CD14-positive monocyte (primary cell): ENCODE measurements around the gene CNOT1. TPM values are rescaled to one million over a fixed set of nuclear protein-coding genes. Genes with fewer than 3 reads are reported as not detected.

ENCODE experiments used
- DNase-seq, 3 donors: peaks; one replicate each; pipeline ENCODE4 v3.0.0-alpha.2; 2011 to 2022
- H2AFZ ChIP-seq: 2 replicates; pipeline ENCODE4 v1.6.0; 2012; ENCODE audit warnings: mild to moderate bottlenecking, low read depth, low read length, inconsistent platforms; ENCODE audit not compliant: insufficient read depth, poor library complexity, severe bottlenecking
- H3K27ac ChIP-seq, 2 donors: 1 replicate in 1 of 2; 2 replicates in 1 of 2; pipeline ENCODE4 v1.5.1; 2012 to 2013; ENCODE audit warnings: low read length in 2 of 2, control low read depth in 1 of 2, inconsistent platforms in 1 of 2, low read depth in 1 of 2, mild to moderate bottlenecking in 1 of 2
- H3K27me3 ChIP-seq, 2 donors: one replicate each; pipeline versions ENCODE4 v1.6.0 to v1.6.1; 2011 to 2013; ENCODE audit warnings: low read length in 2 of 2; ENCODE audit not compliant: control insufficient read depth in 2 of 2, insufficient read depth in 2 of 2
- H3K36me3 ChIP-seq, 2 donors: replicated peaks in 1 of 2; 1 replicate in 1 of 2; 2 replicates in 1 of 2; pipeline versions ENCODE4 v1.5.1 to v1.6.1; 2012 to 2013; ENCODE audit warnings: low read length in 2 of 2, control low read depth in 1 of 2, inconsistent platforms in 1 of 2, mild to moderate bottlenecking in 1 of 2; ENCODE audit not compliant: insufficient read depth in 2 of 2, control insufficient read depth in 1 of 2
- H3K4me1 ChIP-seq, 2 donors: 1 replicate in 1 of 2; 2 replicates in 1 of 2; pipeline versions ENCODE4 v1.5.1 to v1.6.1; 2012 to 2013; ENCODE audit warnings: low read length in 2 of 2, control low read depth in 1 of 2, inconsistent platforms in 1 of 2, mild to moderate bottlenecking in 1 of 2, moderate library complexity in 1 of 2; ENCODE audit not compliant: insufficient read depth in 2 of 2, control insufficient read depth in 1 of 2
- H3K4me2 ChIP-seq: replicated peaks from 2 replicates; pipeline ENCODE3; 2012; ENCODE audit warnings: low read length, moderate library complexity, mild to moderate bottlenecking; ENCODE audit not compliant: poor library complexity, severe bottlenecking; ENCODE audit errors: extremely low read depth
- H3K4me3 ChIP-seq, 3 experiments: fragments of 200-600 bp in 1 of 3; sonication (generic) in 1 of 3; replicated peaks in 1 of 3; 1 replicate in 2 of 3; 2 replicates in 1 of 3; pipeline ENCODE4 v1.5.1; 2011 to 2013; ENCODE audit warnings: low read length in 3 of 3, mild to moderate bottlenecking in 3 of 3, control low read depth in 2 of 3, low read depth in 2 of 3, inconsistent platforms in 1 of 3, moderate library complexity in 1 of 3
- H3K79me2 ChIP-seq: 2 replicates; pipeline ENCODE4 v1.6.0; 2012; ENCODE audit warnings: mild to moderate bottlenecking, control low read depth, inconsistent platforms, low read length, moderate library complexity; ENCODE audit not compliant: insufficient read depth
- H3K9ac ChIP-seq: 2 replicates; pipeline ENCODE4 v1.6.0; 2017; ENCODE audit warnings: low read length, mild to moderate bottlenecking; ENCODE audit not compliant: insufficient read depth, poor library complexity, severe bottlenecking
- H3K9me3 ChIP-seq, 2 donors: replicated peaks in 1 of 2; 1 replicate in 1 of 2; 2 replicates in 1 of 2; pipeline versions ENCODE4 v1.5.1 to v1.6.1; 2012 to 2013; ENCODE audit warnings: low read length in 2 of 2, control low read depth in 1 of 2; ENCODE audit not compliant: control insufficient read depth in 1 of 2, insufficient read depth in 1 of 2
- H4K20me1 ChIP-seq: 2 replicates; pipeline ENCODE4 v1.6.0; 2012; ENCODE audit warnings: mild to moderate bottlenecking, low read length, control low read depth, moderate library complexity; ENCODE audit not compliant: insufficient read depth
- H3K27ac Mint-ChIP-seq, 7 donors: one replicate each; pipeline ENCODE4 v1.8.0; 2020; ENCODE audit warnings: mild to moderate bottlenecking in 7 of 7, mixed read lengths in 7 of 7, moderate library complexity in 6 of 7, inconsistent platforms in 2 of 7
- H3K27me3 Mint-ChIP-seq, 3 donors: one replicate each; pipeline ENCODE4 v1.8.0; 2021 to 2022; ENCODE audit warnings: low read depth in 3 of 3, mild to moderate bottlenecking in 3 of 3, mixed read lengths in 3 of 3, moderate library complexity in 3 of 3, inconsistent platforms in 1 of 3
- H3K36me3 Mint-ChIP-seq, 2 donors: one replicate each; pipeline ENCODE4 v1.8.0; 2020; ENCODE audit warnings: mixed read lengths in 2 of 2, inconsistent platforms in 1 of 2, mild to moderate bottlenecking in 1 of 2
- H3K4me1 Mint-ChIP-seq: one replicate; pipeline ENCODE4 v1.8.0; 2020; ENCODE audit warnings: mild to moderate bottlenecking, mixed read lengths
- H3K4me3 Mint-ChIP-seq, 2 donors: one replicate each; pipeline ENCODE4 v1.8.0; 2020; ENCODE audit warnings: mild to moderate bottlenecking in 2 of 2, mixed read lengths in 2 of 2, moderate library complexity in 1 of 2
- H3K9me3 Mint-ChIP-seq, 7 donors: one replicate each; pipeline ENCODE4 v1.8.0; 2020 to 2022; ENCODE audit warnings: mixed read lengths in 7 of 7, mild to moderate bottlenecking in 6 of 7, moderate library complexity in 6 of 7, inconsistent platforms in 2 of 7
- CTCF ChIP-seq: fragments of 200-600 bp; IDR thresholded peaks from one replicate; pipeline ENCODE4 v1.8.0; 2022; ENCODE audit warnings: antibody characterized with exemption, mild to moderate bottlenecking
- WGBS: methylation state at CpG from one replicate; pipeline ENCODE4 v1.1.5; 2013; ENCODE audit warnings: missing lambda C conversion rate; ENCODE audit not compliant: insufficient coverage; 5-methylcytosine and 5-hydroxymethylcytosine counted together
- intact Hi-C, 2 donors: fragments of 100-400 bp; cut with micrococcal nuclease; formaldehyde crosslinking; loops; one replicate each; pipeline versions ENCODE4 v1.15.0 to v1.15.1; 2023
- polyA plus RNA-seq, 3 donors: library from polyadenylated mRNA; depleted of rRNA in 1 of 3; unstranded in 2 of 3; stranded (reverse) in 1 of 3; fragments of 300-500 nt in 2 of 3; fragments of >200 nt in 1 of 3; fragmentation: Illumina TruSeq in 2 of 3; gene quantifications; 1 replicate in 2 of 3; 2 replicates in 1 of 3; pipeline ENCODE4 v1.2.3, GENCODE V29; 2012 to 2021

CNOT1 gene
- polyA plus RNA-seq, 3 donors = 50.8 to 182 (median 60.8) TPM

- Histone ChIP-seq H3K4me2 (no peak overlapping the region), H3K9me3 (peaks cover 0 to 23% of the 10 kb centered on the region in 2 donors), H3K9ac (no peak overlapping the region), H4K20me1 (no peaks in the 10 kb centered on the region), H3K79me2 (no peaks in the 10 kb centered on the region), H3K36me3 (no peaks in the 10 kb centered on the region), H2AFZ (no peak overlapping the region), H3K27me3 (peaks cover 15 to 35% of the 10 kb centered on the region in 2 donors), H3K4me3 (no peak overlapping the region), H3K27ac (no peak overlapping the region), H3K4me1 (peaks cover 5 to 12% of the 10 kb centered on the region in 2 donors)
- Mint-ChIP-seq H3K4me3 (no peak overlapping the region), H3K36me3 (no peaks in the 10 kb centered on the region), H3K9me3 (peaks cover 0 to 4% (median 1%) of the 10 kb centered on the region in 7 donors), H3K27ac (peak overlapping the region in 1 of 7 donors; percentile 53), H3K27me3 (peaks cover 41 to 66% (median 55%) of the 10 kb centered on the region in 3 donors), H3K4me1 (peaks cover 14% of the 10 kb centered on the region)
- no peak for DNase-seq
- WGBS = 58% methylated on average over 4 of the region's 5 CpGs
- no peak for TF ChIP-seq CTCF
- intact Hi-C loops = no loop called here
Measured at GRCh38 chr16:58497935-58498334, 131.7 kb downstream of the CNOT1 start.

- Histone ChIP-seq H3K27me3 (peaks cover 15 to 32% of the 10 kb centered on the region in 2 donors), H3K9me3 (peaks cover 0 to 23% of the 10 kb centered on the region in 2 donors), H3K4me1 (peaks cover 5 to 12% of the 10 kb centered on the region in 2 donors), H3K4me3 (no peak overlapping the region), H3K79me2 (no peaks in the 10 kb centered on the region), H3K27ac (no peak overlapping the region), H3K36me3 (no peaks in the 10 kb centered on the region), H3K4me2 (no peak overlapping the region), H2AFZ (no peak overlapping the region), H4K20me1 (no peaks in the 10 kb centered on the region), H3K9ac (no peak overlapping the region)
- Mint-ChIP-seq H3K9me3 (peaks cover 0 to 4% (median 1%) of the 10 kb centered on the region in 7 donors), H3K4me3 (no peak overlapping the region), H3K27ac (no peak overlapping the region), H3K36me3 (no peaks in the 10 kb centered on the region), H3K4me1 (peaks cover 14% of the 10 kb centered on the region), H3K27me3 (peaks cover 39 to 61% (median 53%) of the 10 kb centered on the region in 3 donors)
- TF ChIP-seq CTCF = no peak
- intact Hi-C loops = no loop called here
- no CpG with 5 or more reads among the region's 2 CpGs for WGBS
- DNase-seq = no peak
Measured at GRCh38 chr16:58497468-58497867, 132.2 kb downstream of the CNOT1 start.
